Activated CD4-positive, alpha-beta memory T cell treated with anti-CD3 and anti-CD28 coated beads, Interleukin-2, amount 10 ng/mL, durations not matched to agents 7 days and 5 days (primary cell): ENCODE data around the gene SULF2. TPM values are rescaled to one million over a fixed set of nuclear protein-coding genes. Genes with fewer than 3 reads are reported as not detected.

Experiments used
- CTCF ChIA-PET: fragments of 350-600 bp; sonication (Branson Sonifier 250); formaldehyde crosslinking; loops from one replicate; lab custom pipeline; 2021; ENCODE audit warnings: antibody characterized with exemption, inconsistent platforms; lab: Charles Lee
- POLR2A ChIA-PET: fragments of 350-600 bp; sonication (Branson Sonifier 250); formaldehyde crosslinking; loops from one replicate; lab custom pipeline; 2021; ENCODE audit warnings: antibody characterized with exemption; lab: Charles Lee
- DNase-seq: peaks from one replicate; pipeline ENCODE4 v3.0.0-alpha.2; 2020
- H3K27ac Mint-ChIP-seq: one replicate; pipeline ENCODE4 v1.8.0; 2021; ENCODE audit warnings: mild to moderate bottlenecking, mixed read lengths
- H3K27me3 Mint-ChIP-seq: one replicate; pipeline ENCODE4 v1.8.0; 2021; ENCODE audit warnings: mixed read lengths
- H3K36me3 Mint-ChIP-seq: one replicate; pipeline ENCODE4 v1.8.0; 2021; ENCODE audit warnings: low read depth, mixed read lengths
- H3K4me1 Mint-ChIP-seq: one replicate; pipeline ENCODE4 v1.8.0; 2021; ENCODE audit warnings: mixed read lengths
- H3K4me3 Mint-ChIP-seq: one replicate; pipeline ENCODE4 v1.8.0; 2021; ENCODE audit warnings: mild to moderate bottlenecking, mixed read lengths
- H3K9me3 Mint-ChIP-seq: one replicate; pipeline ENCODE4 v1.8.0; 2021; ENCODE audit warnings: mixed read lengths
- total RNA-seq, 2 experiments: library from RNA; stranded (reverse); gene quantifications; one replicate each; pipeline ENCODE4 v1.2.3, GENCODE V29; 2021

The SULF2 gene
- total RNA-seq, 2 experiments from 2014 or later, result 0.71 to 1.1 TPM

DNA sequence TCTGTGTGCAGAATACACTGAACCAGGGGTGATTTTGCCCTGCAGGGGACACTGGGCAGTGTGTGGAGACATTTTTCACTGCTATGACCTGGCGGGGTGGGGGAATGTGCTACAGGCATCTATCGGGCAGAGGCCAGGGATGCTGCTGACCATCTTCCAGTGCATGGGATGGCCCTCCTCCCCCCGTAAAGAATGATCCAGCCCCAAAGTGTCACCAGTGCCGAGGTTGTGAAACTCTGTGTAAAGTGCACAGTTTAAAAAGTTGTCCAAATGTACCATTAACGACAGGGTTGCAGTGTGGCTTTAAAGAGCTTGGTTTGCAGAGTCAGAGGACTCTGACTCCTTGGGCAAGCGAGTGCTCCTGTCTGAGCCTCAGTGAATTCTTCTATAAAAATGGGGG is 72.1 kb downstream of the SULF2 start:
- Mint-ChIP-seq H3K36me3 (no peaks in the 10 kb centered on the region), H3K27me3 (peaks cover 27% of the 10 kb centered on the region), H3K4me1 (peaks cover under 1% of the 10 kb centered on the region), H3K27ac (no peak overlapping the region), H3K4me3 (no peak overlapping the region), H3K9me3 (no peaks in the 10 kb centered on the region)
- no peak for DNase-seq
- ChIA-PET CTCF (interaction anchor here (1.3 kb wide), 1 partner anchor 12 kb away, joined by 3 read pairs; no protein-coding TSS in a partner anchor), POLR2A (no interaction called here)

DNA sequence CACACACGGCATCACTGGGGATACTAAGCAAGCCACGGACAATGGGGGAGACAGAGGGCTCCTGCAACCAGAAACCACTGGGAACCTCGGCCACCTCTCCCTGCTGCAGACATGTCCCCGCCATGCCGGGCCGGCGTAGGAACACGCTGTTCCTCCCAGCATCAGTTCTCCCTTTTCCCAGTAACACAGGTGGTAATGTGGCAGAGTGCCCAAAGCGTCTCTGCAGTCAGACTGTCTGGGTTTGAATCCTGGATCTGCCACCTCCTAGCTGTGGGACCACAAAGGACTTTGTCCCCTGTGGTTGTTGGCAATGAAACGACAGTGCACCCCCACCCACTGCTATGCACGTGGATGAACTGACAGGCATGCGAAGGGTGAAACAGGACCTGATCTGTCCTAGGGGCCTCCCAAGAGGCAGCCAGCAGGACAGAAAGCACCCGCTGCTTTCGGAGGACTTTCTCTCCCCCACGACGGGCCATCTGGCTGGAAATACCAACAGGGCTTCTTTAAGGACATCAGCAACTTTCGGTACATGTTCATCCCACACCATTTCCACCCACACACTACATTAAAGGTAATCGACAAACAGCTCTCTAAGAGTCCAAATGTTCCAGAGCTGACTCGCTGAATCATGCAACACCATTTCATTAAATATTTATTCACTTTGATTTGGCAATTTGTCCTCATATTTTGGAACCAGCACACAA is 74.1 kb downstream of the SULF2 start:
- CTCF ChIA-PET, result interaction anchor here (1.3 kb wide), 2 partner anchors 34 to 47 kb away, joined by 3 read pairs; no protein-coding TSS in a partner anchor

GRCh38 chr20:47710665-47711045 is 74.6 kb downstream of the SULF2 start:
- Mint-ChIP-seq H3K4me1 (peaks cover 3% of the 10 kb centered on the region), H3K4me3 (no peak overlapping the region), H3K27me3 (peaks cover 29% of the 10 kb centered on the region), H3K36me3 (no peaks in the 10 kb centered on the region), H3K27ac (no peak overlapping the region), H3K9me3 (no peaks in the 10 kb centered on the region)
- ChIA-PET POLR2A (no interaction called here), CTCF (interaction anchor here (1.3 kb wide), 2 partner anchors 33 to 47 kb away, joined by 3 read pairs; no protein-coding TSS in a partner anchor)
- no peak for DNase-seq

More for the DNA sequence above, 74.1 kb downstream of the SULF2 start:
- Mint-ChIP-seq H3K27ac (no peak overlapping the region), H3K4me3 (no peak overlapping the region), H3K36me3 (no peaks in the 10 kb centered on the region), H3K4me1 (peaks cover 3% of the 10 kb centered on the region), H3K27me3 (peaks cover 31% of the 10 kb centered on the region), H3K9me3 (no peaks in the 10 kb centered on the region)
- no peak for DNase-seq
- POLR2A ChIA-PET, result no interaction called here

DNA sequence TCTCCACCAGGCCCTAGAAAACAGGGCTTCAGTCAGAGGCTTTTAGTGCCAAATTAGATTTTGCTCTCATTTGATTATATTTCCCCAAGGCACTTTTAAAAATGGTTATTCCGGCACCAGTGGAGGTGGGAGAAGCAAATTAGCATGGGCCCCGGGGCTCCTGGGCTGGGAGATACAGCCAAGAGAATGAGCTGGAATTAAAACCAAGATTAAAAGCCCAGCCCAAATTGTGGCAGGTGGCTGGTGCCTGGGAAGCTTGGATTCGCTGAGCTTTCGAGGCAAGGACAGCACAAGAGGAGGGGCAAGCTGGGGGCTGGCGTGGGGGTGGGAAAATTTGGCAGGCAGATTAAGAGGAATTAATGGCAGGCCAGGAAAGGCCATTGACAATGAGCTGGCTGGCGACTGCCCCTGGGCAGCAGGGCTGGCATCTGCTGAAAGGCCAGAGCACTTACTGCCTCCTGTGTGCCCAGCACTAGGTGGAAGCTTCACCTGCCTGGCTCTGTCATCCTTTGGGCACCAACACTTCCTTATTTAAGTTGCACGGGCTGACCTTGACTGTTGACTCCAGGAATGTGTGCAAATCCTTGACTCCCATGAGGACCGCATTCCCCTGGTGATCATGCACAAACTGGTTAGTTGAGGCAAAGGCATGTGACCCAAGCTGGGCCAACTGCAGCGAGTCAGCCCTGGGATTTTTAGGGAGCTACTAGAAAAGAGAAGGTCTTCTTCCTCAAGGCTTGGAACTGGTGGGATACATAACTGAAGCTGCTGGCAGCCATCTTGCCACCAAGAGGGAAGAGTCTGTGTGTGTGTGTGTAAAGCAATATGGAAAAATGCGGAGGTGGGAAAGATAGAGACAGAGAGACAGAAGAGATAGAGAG is 76.1 kb downstream of the SULF2 start:
- Mint-ChIP-seq H3K4me3 (no peak overlapping the region), H3K27me3 (peaks cover 21% of the 10 kb centered on the region), H3K9me3 (no peaks in the 10 kb centered on the region), H3K4me1 (peaks cover 3% of the 10 kb centered on the region), H3K27ac (no peak overlapping the region), H3K36me3 (no peaks in the 10 kb centered on the region)
- ChIA-PET POLR2A (no interaction called here), CTCF (interaction anchor here (0.6 to 1.0 kb wide), 2 partner anchors 151 to 911 kb away, joined by 5 read pairs; no protein-coding TSS in a partner anchor)
- no peak for DNase-seq

GRCh38 chr20:47708140-47708807 is 77.0 kb downstream of the SULF2 start:
- no peak for DNase-seq
- ChIA-PET CTCF (no interaction called here), POLR2A (no interaction called here)
- Mint-ChIP-seq H3K27me3 (peaks cover 19% of the 10 kb centered on the region), H3K36me3 (no peaks in the 10 kb centered on the region), H3K9me3 (no peaks in the 10 kb centered on the region), H3K4me3 (no peak overlapping the region), H3K4me1 (peaks cover 3% of the 10 kb centered on the region), H3K27ac (no peak overlapping the region)

- no peaks in the 10 kb centered on the region for H3K9me3 Mint-ChIP-seq
- peaks cover 11% of the 10 kb centered on the region for H3K27me3 Mint-ChIP-seq
- POLR2A ChIA-PET, result no interaction called here
- CTCF ChIA-PET, result no interaction called here
- peaks cover 3% of the 10 kb centered on the region for H3K4me1 Mint-ChIP-seq
- DNase-seq, result no peak
- no peaks in the 10 kb centered on the region for H3K36me3 Mint-ChIP-seq
- no peak overlapping the region for H3K27ac Mint-ChIP-seq
- no peak overlapping the region for H3K4me3 Mint-ChIP-seq
Measured at GRCh38 chr20:47706345-47706744, 78.9 kb downstream of the SULF2 start.

- CTCF ChIA-PET, result no interaction called here
- H3K27ac Mint-ChIP-seq, result no peak overlapping the region
Measured at GRCh38 chr20:47705497-47705856, 79.8 kb downstream of the SULF2 start.

DNA sequence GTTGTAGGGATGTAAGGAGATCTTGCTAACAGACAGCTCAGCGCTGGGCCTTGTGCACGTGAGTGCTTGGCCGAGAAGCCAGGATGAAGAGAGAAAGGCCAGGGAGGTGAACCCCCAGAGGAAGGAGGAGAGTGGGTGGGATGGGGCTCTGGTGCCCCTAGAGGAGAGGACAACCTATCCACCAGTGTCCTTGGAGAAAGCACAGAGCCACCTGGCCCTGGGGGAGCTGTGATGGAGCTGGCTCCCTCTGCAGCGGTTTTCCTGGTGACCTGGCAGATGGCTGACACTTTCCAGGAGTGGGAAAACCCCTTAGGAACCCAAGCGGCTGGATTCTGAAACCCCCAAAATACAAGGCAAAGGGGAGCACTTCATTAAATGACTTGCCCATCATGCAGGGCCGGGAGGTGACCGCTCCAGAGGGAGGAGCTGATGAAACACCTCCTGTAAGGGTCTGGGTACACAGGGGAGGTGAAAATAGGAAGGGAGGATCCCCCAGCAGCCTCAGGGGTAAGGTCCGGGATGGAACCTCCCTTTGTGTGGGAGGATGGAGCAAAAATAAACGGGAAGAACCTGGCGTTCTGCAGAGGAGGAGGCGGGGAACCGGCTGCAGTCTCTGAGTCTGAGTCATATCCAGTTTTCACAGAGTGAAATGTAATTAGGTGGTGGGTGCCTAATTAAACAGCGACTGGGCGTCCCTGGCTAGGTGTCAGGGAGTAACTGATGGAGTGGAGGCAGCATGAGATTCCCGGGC is 80.4 kb downstream of the SULF2 start:
- no peaks in the 10 kb centered on the region for H3K36me3 Mint-ChIP-seq
- ChIA-PET CTCF (no interaction called here), POLR2A (no interaction called here)
- DNase-seq, result no peak
- no peak overlapping the region for H3K27ac Mint-ChIP-seq
- peaks cover 7% of the 10 kb centered on the region for H3K27me3 Mint-ChIP-seq
- H3K4me1 Mint-ChIP-seq, result peaks cover 3% of the 10 kb centered on the region
- no peaks in the 10 kb centered on the region for H3K9me3 Mint-ChIP-seq
- no peak overlapping the region for H3K4me3 Mint-ChIP-seq

More at GRCh38 chr20:47705497-47705856, 79.8 kb downstream of the SULF2 start:
- H3K9me3 Mint-ChIP-seq, result no peaks in the 10 kb centered on the region
- H3K4me3 Mint-ChIP-seq, result no peak overlapping the region
- H3K4me1 Mint-ChIP-seq, result peaks cover 3% of the 10 kb centered on the region
- POLR2A ChIA-PET, result no interaction called here
- H3K27me3 Mint-ChIP-seq, result peaks cover 7% of the 10 kb centered on the region
- no peak for DNase-seq
- H3K36me3 Mint-ChIP-seq, result no peaks in the 10 kb centered on the region

- Mint-ChIP-seq H3K36me3 (no peaks in the 10 kb centered on the region), H3K4me1 (peaks cover 3% of the 10 kb centered on the region), H3K4me3 (no peak overlapping the region), H3K27me3 (peaks cover 6% of the 10 kb centered on the region), H3K9me3 (no peaks in the 10 kb centered on the region), H3K27ac (no peak overlapping the region)
- no peak for DNase-seq
- ChIA-PET CTCF (no interaction called here), POLR2A (no interaction called here)
Measured at GRCh38 chr20:47703748-47704147, 81.5 kb downstream of the SULF2 start.

DNA sequence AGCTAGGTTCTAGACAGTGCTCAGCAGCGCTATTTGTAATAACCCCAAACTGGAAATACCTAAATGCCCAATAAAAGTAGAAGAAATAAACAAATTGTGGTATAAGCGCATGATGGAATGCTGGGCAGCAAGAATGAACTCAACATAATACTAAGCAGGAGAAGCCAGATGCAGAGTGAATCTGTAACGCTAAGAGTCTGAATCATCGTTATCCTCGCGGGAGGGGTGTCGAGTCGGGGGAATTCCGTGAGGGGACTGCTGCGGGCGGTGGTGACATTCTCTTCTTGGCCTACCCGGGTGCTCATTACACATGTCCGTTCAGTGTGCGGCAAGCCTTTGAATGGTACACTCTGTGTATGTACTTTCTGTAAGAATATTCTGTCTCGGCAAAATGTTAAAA is 83.7 kb downstream of the SULF2 start:
- CTCF ChIA-PET, result no interaction called here

GRCh38 chr20:47700327-47700726 is 85.0 kb downstream of the SULF2 start:
- H3K4me1 Mint-ChIP-seq, result peaks cover 6% of the 10 kb centered on the region
- POLR2A ChIA-PET, result no interaction called here

More for the DNA sequence above, 83.7 kb downstream of the SULF2 start:
- H3K27me3 Mint-ChIP-seq, result peaks cover 2% of the 10 kb centered on the region
- no peaks in the 10 kb centered on the region for H3K9me3 Mint-ChIP-seq
- H3K4me1 Mint-ChIP-seq, result no peaks in the 10 kb centered on the region
- no peak overlapping the region for H3K4me3 Mint-ChIP-seq
- POLR2A ChIA-PET, result no interaction called here
- no peak for DNase-seq
- H3K36me3 Mint-ChIP-seq, result no peaks in the 10 kb centered on the region
- H3K27ac Mint-ChIP-seq, result no peak overlapping the region

GRCh38 chr20:47699818-47700217 is 85.5 kb downstream of the SULF2 start:
- no peak overlapping the region for H3K27ac Mint-ChIP-seq
- H3K4me1 Mint-ChIP-seq, result peaks cover 11% of the 10 kb centered on the region
- ChIA-PET CTCF (interaction anchor here (1.0 kb wide), 1 partner anchor 24 kb away, joined by 3 read pairs; no protein-coding TSS in a partner anchor), POLR2A (no interaction called here)
- H3K27me3 Mint-ChIP-seq, result peaks cover 2% of the 10 kb centered on the region
- H3K9me3 Mint-ChIP-seq, result no peaks in the 10 kb centered on the region
- no peak overlapping the region for H3K4me3 Mint-ChIP-seq
- H3K36me3 Mint-ChIP-seq, result no peaks in the 10 kb centered on the region
- no peak for DNase-seq

More at GRCh38 chr20:47700327-47700726, 85.0 kb downstream of the SULF2 start:
- H3K27me3 Mint-ChIP-seq, result peaks cover 2% of the 10 kb centered on the region
- no peak for DNase-seq
- CTCF ChIA-PET, result interaction anchor here (1.0 kb wide), 1 partner anchor 24 kb away, joined by 3 read pairs; no protein-coding TSS in a partner anchor
- H3K9me3 Mint-ChIP-seq, result no peaks in the 10 kb centered on the region
- no peak overlapping the region for H3K27ac Mint-ChIP-seq
- no peaks in the 10 kb centered on the region for H3K36me3 Mint-ChIP-seq
- H3K4me3 Mint-ChIP-seq, result no peak overlapping the region
